ENCODE results near the gene ANP32A.
A peak's percentile ranks its signal among the peaks of the same experiment; 100 is the strongest.

Gene ANP32A

GRCh38 chr15:68795298-68795848, 25.3 kb downstream of the ANP32A start:
- Mint-ChIP-seq H3K27me3 (no peaks in the 10 kb centered on the region), H3K4me3 (peak overlapping the region; percentile 40 to 74), H3K4me1 (peaks cover 100% of the 10 kb centered on the region), H3K9me3 (no peaks in the 10 kb centered on the region), H3K27ac (peak overlapping the region in 1 of 2 donors; percentile 58)
- peak; percentile 54 for ATAC-seq
- DNase-seq = peak; percentile 42 to 70

- Mint-ChIP-seq H3K27ac (peak overlapping the region in 1 of 2 donors; percentile 58), H3K27me3 (no peaks in the 10 kb centered on the region), H3K4me1 (peaks cover 100% of the 10 kb centered on the region), H3K9me3 (no peaks in the 10 kb centered on the region), H3K4me3 (peak overlapping the region; percentile 40 to 74)
- no peak for DNase-seq
- no peak for ATAC-seq
Observed at GRCh38 chr15:68794863-68795262, 25.8 kb downstream of the ANP32A start.

DNA sequence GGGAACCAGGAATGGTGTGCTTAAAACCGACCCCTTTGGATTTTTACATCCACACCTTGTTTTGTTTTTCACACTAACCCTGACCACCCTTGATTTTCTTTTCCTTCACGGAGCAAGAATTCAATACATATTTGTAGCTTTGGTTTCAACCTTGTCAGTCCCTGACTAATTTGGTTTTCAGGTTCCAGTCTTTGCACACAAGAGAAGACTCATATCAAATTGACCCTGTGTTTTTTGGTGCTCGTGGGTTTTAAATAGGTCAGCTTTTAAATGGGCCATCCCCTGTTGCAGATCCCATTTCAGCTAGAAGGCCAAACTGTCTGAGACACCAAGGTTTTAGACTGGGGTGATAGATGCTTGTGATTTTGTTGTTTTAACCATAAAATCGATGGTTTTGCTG, 26.4 kb downstream of the ANP32A start:
- ATAC-seq (no peak), DNase-seq (no peak)
- H3K4me1 Mint-ChIP-seq = peaks cover 100% of the 10 kb centered on the region
- peak overlapping the region; percentile 30 to 74 for H3K4me3 Mint-ChIP-seq
- H3K9me3 Mint-ChIP-seq = no peaks in the 10 kb centered on the region
- H3K27ac Mint-ChIP-seq = no peak overlapping the region
- H3K27me3 Mint-ChIP-seq = no peaks in the 10 kb centered on the region

GRCh38 chr15:68793776-68794175, 26.9 kb downstream of the ANP32A start:
- Mint-ChIP-seq H3K4me3 (no peak overlapping the region), H3K27me3 (no peaks in the 10 kb centered on the region), H3K4me1 (peaks cover 100% of the 10 kb centered on the region), H3K27ac (no peak overlapping the region), H3K9me3 (no peaks in the 10 kb centered on the region)
- ATAC-seq = no peak
- DNase-seq = no peak

- no peak for DNase-seq
- Mint-ChIP-seq H3K27me3 (no peaks in the 10 kb centered on the region), H3K4me3 (peak overlapping the region; percentile 24 to 66), H3K9me3 (no peaks in the 10 kb centered on the region), H3K27ac (no peak overlapping the region), H3K4me1 (peaks cover 100% of the 10 kb centered on the region)
- no peak for ATAC-seq
Observed at GRCh38 chr15:68792901-68793766, 27.6 kb downstream of the ANP32A start.

- Mint-ChIP-seq H3K9me3 (no peaks in the 10 kb centered on the region), H3K4me1 (peaks cover 89% of the 10 kb centered on the region), H3K4me3 (peak overlapping the region; percentile 65 to 74), H3K27ac (peak overlapping the region; percentile 96), H3K27me3 (no peaks in the 10 kb centered on the region)
- DNase-seq (peak; percentile 68 to 85), ATAC-seq (peak; percentile 92)
Observed at GRCh38 chr15:68791431-68792283, 29.0 kb downstream of the ANP32A start.

GRCh38 chr15:68790910-68791309, 29.8 kb downstream of the ANP32A start:
- Mint-ChIP-seq H3K27me3 (no peaks in the 10 kb centered on the region), H3K27ac (peak overlapping the region; percentile 96), H3K4me1 (peaks cover 89% of the 10 kb centered on the region), H3K4me3 (peak overlapping the region; percentile 65 to 74), H3K9me3 (no peaks in the 10 kb centered on the region)
- ATAC-seq = no peak
- DNase-seq = no peak

GRCh38 chr15:68790242-68790575, 30.5 kb downstream of the ANP32A start:
- Mint-ChIP-seq H3K4me1 (peaks cover 89% of the 10 kb centered on the region), H3K9me3 (no peaks in the 10 kb centered on the region), H3K27me3 (no peaks in the 10 kb centered on the region), H3K4me3 (no peak overlapping the region), H3K27ac (peak overlapping the region in 1 of 2 donors; percentile 59)
- ATAC-seq (no peak), DNase-seq (no peak)

DNA sequence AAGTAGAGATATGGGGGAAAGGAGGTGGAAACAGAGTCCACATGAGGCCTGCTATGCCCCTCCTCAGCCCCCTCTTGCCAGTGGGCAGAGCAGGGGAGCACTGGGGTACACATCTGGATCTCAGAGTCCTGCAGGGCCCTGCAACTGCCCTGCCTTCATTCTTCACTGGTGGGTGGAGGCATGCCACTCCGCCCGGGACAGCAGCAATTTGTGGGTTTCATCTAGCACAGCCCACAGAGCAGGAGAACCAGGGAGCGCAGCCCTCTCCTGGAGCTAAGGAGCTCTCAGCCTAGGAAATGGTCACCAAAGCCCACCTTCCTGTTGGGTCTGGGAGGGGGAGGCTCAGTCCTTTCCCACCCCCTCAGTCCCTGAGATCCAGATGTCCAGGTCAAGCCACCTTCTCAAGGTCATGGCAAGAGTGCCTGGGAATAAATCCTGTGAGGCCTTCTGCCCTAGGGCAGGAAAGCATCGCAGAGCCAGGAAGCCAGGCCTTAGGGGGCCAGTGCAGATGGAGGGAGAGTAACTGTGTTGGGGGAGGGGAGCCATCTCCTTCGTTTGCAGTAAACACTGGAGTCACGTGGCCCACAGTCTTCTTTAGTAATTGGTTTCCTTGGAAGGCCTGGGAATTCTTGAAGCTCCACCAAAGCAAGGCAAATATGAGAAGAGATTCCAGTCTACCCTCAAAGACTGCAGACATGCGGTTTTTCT, 31.0 kb downstream of the ANP32A start:
- DNase-seq = no peak
- H3K4me1 Mint-ChIP-seq = peaks cover 86% of the 10 kb centered on the region
- peak overlapping the region in 1 of 2 donors; percentile 57 for H3K27ac Mint-ChIP-seq
- no peak for ATAC-seq
- no peak overlapping the region for H3K4me3 Mint-ChIP-seq
- no peaks in the 10 kb centered on the region for H3K27me3 Mint-ChIP-seq
- H3K9me3 Mint-ChIP-seq = no peaks in the 10 kb centered on the region

GRCh38 chr15:68789091-68789490, 31.6 kb downstream of the ANP32A start:
- no peaks in the 10 kb centered on the region for H3K9me3 Mint-ChIP-seq
- peaks cover 86% of the 10 kb centered on the region for H3K4me1 Mint-ChIP-seq
- no peak for ATAC-seq
- H3K4me3 Mint-ChIP-seq = no peak overlapping the region
- no peak overlapping the region for H3K27ac Mint-ChIP-seq
- DNase-seq = no peak
- no peaks in the 10 kb centered on the region for H3K27me3 Mint-ChIP-seq

DNA sequence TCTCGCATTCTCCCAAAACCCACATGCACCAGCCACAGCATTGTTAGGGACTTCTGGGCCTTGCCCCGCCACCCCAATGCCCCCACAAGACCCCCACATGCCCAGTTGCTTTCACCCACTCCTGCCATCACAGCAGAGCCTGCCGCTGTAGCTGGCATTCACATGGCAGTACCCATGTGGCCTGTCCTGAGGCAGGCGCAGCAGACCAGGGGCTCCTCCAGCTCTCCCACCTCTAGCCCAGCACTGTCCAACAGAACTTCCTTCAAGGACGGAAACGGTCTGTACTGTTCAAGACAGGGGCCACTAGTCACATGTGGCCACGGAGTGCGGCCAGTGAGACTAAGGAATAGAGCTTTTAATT, 32.5 kb downstream of the ANP32A start:
- H3K4me1 Mint-ChIP-seq = peaks cover 86% of the 10 kb centered on the region
- peak overlapping the region; percentile 74 to 82 for H3K27ac Mint-ChIP-seq
- no peak for ATAC-seq
- H3K9me3 Mint-ChIP-seq = no peaks in the 10 kb centered on the region
- H3K4me3 Mint-ChIP-seq = no peak overlapping the region
- DNase-seq = no peak
- H3K27me3 Mint-ChIP-seq = no peaks in the 10 kb centered on the region

DNA sequence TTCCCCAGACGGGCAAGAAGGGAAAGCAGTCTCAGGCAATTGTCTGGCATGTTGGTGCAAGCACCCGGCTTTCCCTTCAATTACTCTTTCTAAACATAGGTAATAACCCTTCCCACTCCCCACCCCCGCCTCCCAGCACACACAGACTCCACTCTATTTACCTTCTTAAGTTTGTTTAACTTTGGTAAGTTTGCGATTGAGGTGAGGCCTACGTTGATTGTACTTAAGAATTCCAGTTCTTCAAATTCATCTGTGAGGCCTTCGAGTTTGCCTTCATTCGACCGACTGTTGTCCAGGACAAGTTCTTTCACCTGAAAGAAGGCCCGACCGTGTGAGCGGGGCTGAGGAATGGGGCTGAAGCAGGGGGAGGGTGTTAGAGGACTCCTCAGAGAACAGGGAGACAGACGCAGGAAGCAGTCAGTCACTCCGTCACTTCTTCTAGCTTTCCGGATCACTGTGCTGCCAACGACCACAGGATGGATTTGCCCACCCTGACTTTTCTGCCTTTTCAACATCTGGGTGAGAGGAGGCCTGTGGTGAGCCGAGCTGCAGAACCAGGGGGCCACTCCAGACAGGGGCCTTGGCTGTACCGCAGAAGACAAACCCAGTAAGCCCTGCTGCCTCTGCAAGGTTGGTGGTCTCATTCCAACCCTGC, 33.0 kb downstream of the ANP32A start:
- H3K27me3 Mint-ChIP-seq = no peaks in the 10 kb centered on the region
- peaks cover 86% of the 10 kb centered on the region for H3K4me1 Mint-ChIP-seq
- no peak for DNase-seq
- peak overlapping the region in 1 of 2 donors; percentile 6 for H3K27ac Mint-ChIP-seq
- H3K4me3 Mint-ChIP-seq = no peak overlapping the region
- no peaks in the 10 kb centered on the region for H3K9me3 Mint-ChIP-seq
- no peak for ATAC-seq

DNA sequence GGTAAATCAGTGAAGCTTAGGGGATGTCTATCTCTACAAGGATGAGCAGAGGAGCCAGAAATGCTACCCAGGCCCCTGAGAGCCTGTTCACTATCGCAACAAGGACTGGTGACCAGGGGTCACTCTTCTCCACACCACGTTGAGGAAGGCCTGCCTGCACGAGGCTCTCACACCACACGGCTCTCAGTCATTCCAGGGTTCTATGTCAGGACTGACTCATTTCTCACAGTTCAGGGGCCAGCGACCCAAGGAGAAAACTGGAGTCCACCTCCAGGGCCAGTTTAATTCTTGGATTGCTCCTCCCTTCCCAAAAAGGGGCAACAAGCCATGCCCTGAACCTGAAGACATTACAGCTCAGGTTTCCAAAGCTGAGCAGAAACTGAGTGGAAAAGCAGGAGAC, 33.9 kb downstream of the ANP32A start:
- Mint-ChIP-seq H3K9me3 (no peaks in the 10 kb centered on the region), H3K4me1 (peaks cover 86% of the 10 kb centered on the region), H3K27ac (peak overlapping the region in 1 of 2 donors; percentile 6), H3K27me3 (no peaks in the 10 kb centered on the region), H3K4me3 (no peak overlapping the region)
- DNase-seq (no peak), ATAC-seq (no peak)

DNA sequence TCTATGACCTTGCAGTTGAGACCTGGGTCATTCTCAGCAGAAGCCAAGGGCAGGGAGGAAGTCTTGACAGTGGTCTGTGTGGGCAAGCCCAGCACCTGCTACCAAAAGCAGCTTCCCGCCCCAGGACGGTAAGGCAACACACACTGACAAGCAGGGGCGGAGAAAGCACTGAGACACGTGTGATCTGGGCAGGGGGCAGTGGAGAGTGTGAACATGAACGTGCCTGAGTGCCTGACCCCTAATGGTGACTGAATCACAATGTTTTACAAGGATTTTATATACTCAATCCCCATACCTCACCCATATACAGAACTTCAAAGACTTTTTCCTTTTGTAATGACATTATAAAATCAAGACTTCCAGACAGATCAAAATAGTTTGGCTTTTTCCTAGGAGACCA, 35.2 kb downstream of the ANP32A start:
- Mint-ChIP-seq H3K27me3 (no peaks in the 10 kb centered on the region), H3K4me1 (peaks cover 77% of the 10 kb centered on the region), H3K4me3 (no peak overlapping the region), H3K27ac (peak overlapping the region in 1 of 2 donors; percentile 2), H3K9me3 (no peaks in the 10 kb centered on the region)
- DNase-seq (no peak), ATAC-seq (no peak)

DNA sequence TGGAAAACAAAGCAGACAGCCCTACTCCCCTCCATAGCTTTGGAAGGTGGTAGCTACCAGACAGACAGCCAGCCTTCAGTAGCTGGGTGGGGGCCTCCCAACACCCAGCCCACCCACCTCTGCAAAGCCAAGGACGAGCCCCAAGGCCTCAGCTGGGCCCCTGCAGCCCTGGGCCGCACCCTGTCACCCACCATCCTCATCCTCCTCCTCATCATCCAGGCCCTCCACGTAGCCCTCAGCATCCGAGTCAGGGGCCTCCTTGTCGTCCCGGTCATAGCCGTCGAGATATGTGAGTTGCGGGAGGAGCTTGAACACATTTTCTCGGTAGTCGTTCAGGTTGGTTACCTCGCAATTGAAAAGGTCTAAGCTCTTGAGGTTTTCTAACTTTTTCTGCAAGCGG, 36.5 kb downstream of the ANP32A start:
- Mint-ChIP-seq H3K9me3 (no peaks in the 10 kb centered on the region), H3K4me1 (peaks cover 64% of the 10 kb centered on the region), H3K4me3 (no peak overlapping the region), H3K27me3 (no peaks in the 10 kb centered on the region), H3K27ac (peak overlapping the region in 1 of 2 donors; percentile 54)
- DNase-seq (no peak), ATAC-seq (no peak)
